BLaER1 treated with 17β-estradiol and CSF1 and Interleukin-3, amounts not matched to agents 10 nM and 100 nM (cell line): ENCODE measurements around the gene C1QTNF12.
A peak's percentile ranks its signal among the peaks of the same experiment; 100 is the strongest.

Experiments used
- H3K27ac ChIP-seq, 11 experiments: shearing (Covaris generic); formaldehyde crosslinking; 2 replicates each; pipeline ENCODE4 v1.8.1; 2022
- H3K27me3 ChIP-seq, 11 experiments: shearing (Covaris generic); formaldehyde crosslinking; 2 replicates each; pipeline ENCODE4 v1.8.1; 2022
- H3K36me3 ChIP-seq, 11 experiments: shearing (Covaris generic); formaldehyde crosslinking; 2 replicates each; pipeline ENCODE4 v1.8.1; 2022
- H3K4me1 ChIP-seq, 10 experiments: shearing (Covaris generic); formaldehyde crosslinking; 2 replicates each; pipeline ENCODE4 v1.8.1; 2022
- H3K4me2 ChIP-seq, 11 experiments: shearing (Covaris generic); formaldehyde crosslinking; 2 replicates each; pipeline ENCODE4 v1.8.1; 2022
- H3K4me3 ChIP-seq, 10 experiments: shearing (Covaris generic); formaldehyde crosslinking; 2 replicates each; pipeline ENCODE4 v1.8.1; 2022
- H3K9ac ChIP-seq, 11 experiments: shearing (Covaris generic); formaldehyde crosslinking; 2 replicates each; pipeline ENCODE4 v1.8.1; 2022
- H3K9me3 ChIP-seq, 11 experiments: shearing (Covaris generic); formaldehyde crosslinking; replicated peaks in 1 of 11; 2 replicates each; pipeline ENCODE4 v1.8.1; 2022
- H4K20me1 ChIP-seq, 11 experiments: shearing (Covaris generic); formaldehyde crosslinking; 2 replicates each; pipeline ENCODE4 v1.8.1; 2022
- Cebpa-rat ChIP-seq, 11 experiments: shearing (Covaris generic); IDR thresholded peaks; 2 replicates each; pipeline ENCODE4 v1.8.1; 2022

C1QTNF12 gene

DNA sequence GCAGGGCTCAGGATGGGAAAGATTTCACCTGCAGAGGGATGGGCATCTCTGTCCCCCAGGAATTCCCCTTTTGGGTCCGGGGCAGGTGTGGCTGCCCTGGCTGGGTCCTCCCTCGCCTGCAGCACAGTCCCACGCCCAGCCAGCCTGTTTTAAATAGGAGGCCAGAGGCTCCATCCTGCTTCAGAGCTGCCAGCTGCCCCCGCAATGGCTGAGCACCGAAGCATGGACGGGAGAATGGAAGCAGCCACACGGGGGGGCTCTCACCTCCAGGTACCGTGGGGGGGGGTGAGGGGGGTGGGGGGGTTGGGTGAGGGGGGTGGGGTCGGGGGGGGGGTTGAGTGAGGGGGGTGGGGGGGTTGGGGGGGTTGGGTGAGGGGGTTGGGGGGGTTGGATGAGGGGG lies 37.3 kb upstream of the C1QTNF12 start:
- Histone ChIP-seq H3K4me1 (peaks cover 0 to 15% (median 2%) of the 10 kb centered on the region in 10 experiments; a peak in 5 of 20 replicates), H3K9me3 (no peaks in the 10 kb centered on the region), H3K27me3 (no peaks in the 10 kb centered on the region), H3K4me2 (peak overlapping the region in 1 of 11 experiments; percentile 15; a peak in 2 of 22 replicates), H3K4me3 (no peak overlapping the region), H3K9ac (no peak overlapping the region), H3K36me3 (no peaks in the 10 kb centered on the region), H4K20me1 (peaks cover 0 to 39% (median 0%) of the 10 kb centered on the region in 11 experiments; a peak in 2 of 22 replicates), H3K27ac (no peak overlapping the region)
- TF ChIP-seq Cebpa-rat (IDR thresholded peaks at IDR 0.05), result no peak

DNA sequence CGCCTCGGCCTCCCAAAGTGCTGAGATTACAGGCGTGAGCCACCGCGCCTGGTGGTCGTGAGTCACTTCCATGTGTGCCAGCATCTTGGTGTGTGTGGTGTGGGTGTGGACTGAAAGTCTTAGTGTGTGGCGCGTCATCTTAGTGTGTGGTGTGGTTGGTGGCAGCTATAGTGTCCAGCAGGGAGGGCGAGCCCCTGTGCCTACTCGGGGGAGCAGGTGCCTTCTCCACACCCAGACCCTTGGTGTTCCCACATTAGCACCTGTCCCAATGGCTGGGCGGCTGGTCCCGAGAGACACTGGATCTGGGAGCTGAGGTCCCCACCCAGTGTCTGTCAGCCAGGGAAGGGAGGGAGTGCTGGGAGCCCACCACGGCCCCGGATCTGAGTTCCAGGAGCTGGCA lies 36.5 kb upstream of the C1QTNF12 start:
- no peak overlapping the region for H3K4me3 ChIP-seq
- no peak for TF ChIP-seq Cebpa-rat (IDR thresholded peaks at IDR 0.05)
- H3K9me3 ChIP-seq, result no peaks in the 10 kb centered on the region
- H3K36me3 ChIP-seq, result no peaks in the 10 kb centered on the region
- H3K27me3 ChIP-seq, result no peaks in the 10 kb centered on the region
- no peak overlapping the region for H3K9ac ChIP-seq
- H3K27ac ChIP-seq, result no peak overlapping the region
- H3K4me1 ChIP-seq, result peaks cover 0 to 15% (median 2%) of the 10 kb centered on the region in 10 experiments; a peak in 5 of 20 replicates
- H3K4me2 ChIP-seq, result no peak overlapping the region
- H4K20me1 ChIP-seq, result peaks cover 0 to 39% (median 0%) of the 10 kb centered on the region in 11 experiments; a peak in 2 of 22 replicates

DNA sequence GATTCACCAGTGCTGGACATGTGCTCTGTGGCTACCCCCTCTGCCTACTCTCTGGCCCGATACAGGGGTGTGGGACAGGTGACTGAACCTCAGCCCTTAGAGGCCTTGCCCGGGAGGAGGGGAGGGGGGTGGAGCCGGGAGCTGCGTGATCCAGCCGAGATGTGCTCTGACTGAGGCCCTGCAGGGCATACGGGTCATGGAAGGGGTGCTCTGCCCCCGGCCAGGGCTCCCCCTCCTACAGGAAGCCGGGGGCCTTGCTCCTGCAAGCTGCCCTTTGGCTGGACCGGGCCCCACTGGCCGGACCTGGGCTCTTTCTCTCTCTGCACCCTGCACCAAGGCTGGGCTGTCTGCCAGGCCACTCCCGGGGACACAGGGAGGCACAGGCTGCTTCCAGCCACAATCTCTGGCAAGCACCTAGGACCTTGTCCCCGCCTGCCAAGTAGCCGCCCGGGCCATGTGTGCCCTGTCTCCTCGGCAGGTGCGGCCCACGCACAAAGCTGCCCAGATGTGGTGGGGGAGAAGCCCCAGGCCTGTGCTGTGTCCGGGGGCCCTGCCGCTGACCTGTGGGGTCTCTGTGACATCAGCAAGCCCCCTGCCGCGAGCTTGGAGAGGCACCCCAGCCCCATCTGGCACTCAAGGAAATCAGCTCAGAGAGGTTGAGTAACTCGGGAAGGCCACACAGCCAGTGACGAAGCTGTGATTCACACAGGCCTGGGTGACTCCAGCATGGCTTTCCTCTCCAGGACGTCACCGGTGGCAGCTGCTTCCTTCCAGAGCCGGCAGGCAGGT lies 35.2 kb upstream of the C1QTNF12 start:
- H3K36me3 ChIP-seq, result no peaks in the 10 kb centered on the region
- H3K4me2 ChIP-seq, result no peak overlapping the region
- peaks cover 0 to 15% (median 2%) of the 10 kb centered on the region in 10 experiments; a peak in 5 of 20 replicates for H3K4me1 ChIP-seq
- peaks cover 0 to 33% (median 0%) of the 10 kb centered on the region in 11 experiments; a peak in 2 of 22 replicates for H4K20me1 ChIP-seq
- no peak overlapping the region for H3K27ac ChIP-seq
- H3K9ac ChIP-seq, result 0 out of 22 replicates have a peak overlapping the region, but pooled peaks of 1 of the 11 experiments have one; percentile 9
- no peak for TF ChIP-seq Cebpa-rat (IDR thresholded peaks at IDR 0.05)
- H3K9me3 ChIP-seq, result no peaks in the 10 kb centered on the region
- H3K27me3 ChIP-seq, result no peaks in the 10 kb centered on the region
- H3K4me3 ChIP-seq, result no peak overlapping the region

DNA sequence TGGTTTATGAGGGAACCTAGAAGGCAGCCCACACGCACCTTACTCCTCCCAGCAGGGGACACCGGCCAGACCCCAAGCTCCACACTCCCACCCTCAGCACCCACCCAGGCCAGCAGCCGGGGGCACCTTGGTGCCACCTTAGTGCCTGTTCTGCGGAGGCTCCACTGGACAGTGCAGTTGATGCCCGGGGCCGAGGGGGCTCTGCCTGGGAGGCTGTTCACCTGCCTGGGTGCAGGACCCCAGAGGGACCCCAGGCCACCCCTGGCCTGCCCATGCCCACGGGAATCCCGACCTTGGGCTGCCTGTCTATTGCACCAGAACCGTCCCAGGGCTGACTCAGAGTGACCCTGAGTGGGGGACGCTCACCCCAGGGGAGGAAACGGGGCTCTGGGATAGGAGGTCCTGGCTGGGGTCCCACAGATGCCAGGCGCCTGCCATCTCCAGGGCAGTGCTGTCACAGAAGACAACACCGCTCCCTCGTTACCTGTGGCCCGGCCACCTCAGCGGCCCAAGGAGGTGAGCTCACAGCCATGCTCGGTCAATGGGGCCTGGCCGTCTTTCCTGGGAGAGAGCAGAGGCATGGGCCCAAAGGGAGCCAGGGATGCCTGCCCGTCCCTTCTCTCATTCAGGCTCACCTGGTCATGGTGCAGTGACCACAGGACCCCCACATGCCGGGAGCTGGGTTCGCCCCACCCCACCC lies 34.4 kb upstream of the C1QTNF12 start:
- H3K4me1 ChIP-seq, result peaks cover 0 to 14% (median 2%) of the 10 kb centered on the region in 10 experiments; a peak in 5 of 20 replicates

DNA sequence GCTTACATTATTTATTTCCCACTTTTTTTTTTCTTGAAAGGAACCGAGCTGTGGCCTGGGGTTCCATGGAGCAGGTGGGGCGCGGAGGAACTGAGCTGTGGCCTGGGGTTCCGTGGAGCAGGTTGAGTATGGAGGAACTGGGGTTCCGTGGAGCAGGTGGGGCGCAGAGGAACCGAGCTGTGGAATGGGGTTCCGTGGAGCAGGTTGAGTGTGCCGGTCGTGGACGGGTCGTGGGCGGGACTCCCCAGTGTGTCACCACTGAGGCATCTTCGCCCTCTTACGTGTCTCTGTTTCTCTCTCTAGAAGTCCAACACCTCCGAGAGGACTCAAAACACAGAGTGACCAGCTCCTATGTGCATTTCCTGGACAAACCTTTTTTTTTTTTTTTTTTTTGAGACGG lies 32.5 kb upstream of the C1QTNF12 start:
- peaks cover 6 to 18% (median 10%) of the 10 kb centered on the region in 10 experiments; a peak in 18 of 20 replicates for H3K4me1 ChIP-seq
- peaks cover 0 to 13% (median 0%) of the 10 kb centered on the region in 11 experiments; a peak in 2 of 22 replicates for H4K20me1 ChIP-seq
- H3K4me3 ChIP-seq, result no peak overlapping the region
- no peak overlapping the region for H3K9ac ChIP-seq
- no peaks in the 10 kb centered on the region for H3K9me3 ChIP-seq
- H3K27me3 ChIP-seq, result no peaks in the 10 kb centered on the region
- H3K27ac ChIP-seq, result no peak overlapping the region
- H3K36me3 ChIP-seq, result no peaks in the 10 kb centered on the region
- no peak overlapping the region for H3K4me2 ChIP-seq
- no peak for TF ChIP-seq Cebpa-rat (IDR thresholded peaks at IDR 0.05)

More for the DNA sequence above, 34.4 kb upstream of the C1QTNF12 start:
- Histone ChIP-seq H3K9me3 (no peaks in the 10 kb centered on the region), H3K27ac (no peak overlapping the region), H3K4me2 (no peak overlapping the region), H3K9ac (no peak overlapping the region), H3K4me3 (no peak overlapping the region), H4K20me1 (peaks cover 0 to 25% (median 0%) of the 10 kb centered on the region in 11 experiments; a peak in 2 of 22 replicates), H3K36me3 (no peaks in the 10 kb centered on the region), H3K27me3 (no peaks in the 10 kb centered on the region)
- TF ChIP-seq Cebpa-rat (IDR thresholded peaks at IDR 0.05), result no peak

GRCh38 chr1:1278620-1279019 lies 32.1 kb upstream of the C1QTNF12 start:
- peaks cover 0 to 12% (median 0%) of the 10 kb centered on the region in 11 experiments; a peak in 2 of 22 replicates for H4K20me1 ChIP-seq
- no peaks in the 10 kb centered on the region for H3K9me3 ChIP-seq
- no peak for TF ChIP-seq Cebpa-rat (IDR thresholded peaks at IDR 0.05)

DNA sequence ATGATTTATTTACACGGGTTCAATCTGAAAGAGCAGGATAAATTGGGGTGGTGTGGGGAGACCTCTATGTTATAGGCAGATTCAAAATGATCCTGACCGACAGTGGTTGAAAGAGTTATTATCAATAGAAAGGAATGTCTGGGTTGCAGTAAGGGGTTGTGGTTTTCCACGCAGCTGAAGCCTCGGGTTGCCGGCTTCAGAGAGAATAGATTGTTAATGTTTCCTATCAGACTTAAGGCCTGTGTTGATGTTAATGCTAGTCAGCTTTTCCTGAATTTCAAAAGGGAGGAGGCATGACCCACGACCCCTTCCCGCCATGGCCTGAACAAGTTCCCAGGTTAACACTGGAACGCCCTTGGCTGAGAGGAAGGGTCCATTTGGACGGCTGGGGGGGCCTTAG lies 29.3 kb upstream of the C1QTNF12 start:
- no peak overlapping the region for H3K9ac ChIP-seq
- H3K4me1 ChIP-seq, result peaks cover 25 to 35% (median 30%) of the 10 kb centered on the region in 10 experiments
- H4K20me1 ChIP-seq, result peaks cover 22 to 27% (median 24%) of the 10 kb centered on the region in 11 experiments
- H3K9me3 ChIP-seq, result no peaks in the 10 kb centered on the region
- H3K4me3 ChIP-seq, result no peak overlapping the region
- peaks cover 0 to 18% (median 12%) of the 10 kb centered on the region in 11 experiments; a peak in 17 of 22 replicates for H3K36me3 ChIP-seq
- H3K27me3 ChIP-seq, result no peaks in the 10 kb centered on the region
- no peak overlapping the region for H3K4me2 ChIP-seq
- no peak overlapping the region for H3K27ac ChIP-seq
- no peak for TF ChIP-seq Cebpa-rat (IDR thresholded peaks at IDR 0.05)

More at GRCh38 chr1:1278620-1279019, 32.1 kb upstream of the C1QTNF12 start:
- H3K27ac ChIP-seq, result no peak overlapping the region
- no peaks in the 10 kb centered on the region for H3K36me3 ChIP-seq
- H3K4me2 ChIP-seq, result no peak overlapping the region
- no peak overlapping the region for H3K9ac ChIP-seq
- H3K4me3 ChIP-seq, result no peak overlapping the region
- H3K4me1 ChIP-seq, result peaks cover 6 to 17% (median 10%) of the 10 kb centered on the region in 10 experiments; a peak in 18 of 20 replicates
- H3K27me3 ChIP-seq, result no peaks in the 10 kb centered on the region

- no peaks in the 10 kb centered on the region for H3K27me3 ChIP-seq
- H3K9ac ChIP-seq, result peak overlapping the region in 10 of 11 experiments; percentile 97 to 100 (median 99); a peak in 15 of 22 replicates
- peak overlapping the region in 4 of 10 experiments; percentile 99 to 100 (median 100); a peak in 4 of 20 replicates for H3K4me3 ChIP-seq
- H3K36me3 ChIP-seq, result peaks cover 0 to 27% (median 20%) of the 10 kb centered on the region in 11 experiments; a peak in 20 of 22 replicates
- peaks cover 33 to 42% (median 38%) of the 10 kb centered on the region in 10 experiments for H3K4me1 ChIP-seq
- no peaks in the 10 kb centered on the region for H3K9me3 ChIP-seq
- TF ChIP-seq Cebpa-rat (IDR thresholded peaks at IDR 0.05), result no peak
- no peak overlapping the region for H3K27ac ChIP-seq
- peaks cover 30 to 35% (median 32%) of the 10 kb centered on the region in 11 experiments for H4K20me1 ChIP-seq
- H3K4me2 ChIP-seq, result peak overlapping the region; percentile 90 to 99 (median 96)
Measured at GRCh38 chr1:1274931-1275431, 28.5 kb upstream of the C1QTNF12 start.
